Astrocyte of the cerebellum (primary cell): ENCODE measurements around the gene ABTB1.

Source experiments
- DNase-seq: peaks from one replicate; pipeline ENCODE4 v3.0.0-alpha.2; 2011; ENCODE audit warnings: low read depth
- H3K4me3 ChIP-seq: 2 replicates; pipeline ENCODE4 v1.5.1; 2011; ENCODE audit warnings: mild to moderate bottlenecking, low read depth, low read length, moderate library complexity
- CTCF ChIP-seq: IDR thresholded peaks from 2 replicates; pipeline ENCODE4 v1.5.1; 2012; ENCODE audit warnings: low read length, low read depth, moderate library complexity, mild to moderate bottlenecking; ENCODE audit errors: missing control alignments
- in situ Hi-C: cut with HindIII; loops from 2 replicates; pipeline ENCODE4 v1.10.0; 2017; ENCODE audit warnings: low sequenced_read_pairs

The ABTB1 gene

GRCh38 chr3:127694467-127695215 lies 21.9 kb downstream of the ABTB1 start:
- peak; percentile 46 for TF ChIP-seq CTCF
- no peak overlapping the region for H3K4me3 ChIP-seq
- no peak for DNase-seq
- in situ Hi-C loops = no loop called here

DNA sequence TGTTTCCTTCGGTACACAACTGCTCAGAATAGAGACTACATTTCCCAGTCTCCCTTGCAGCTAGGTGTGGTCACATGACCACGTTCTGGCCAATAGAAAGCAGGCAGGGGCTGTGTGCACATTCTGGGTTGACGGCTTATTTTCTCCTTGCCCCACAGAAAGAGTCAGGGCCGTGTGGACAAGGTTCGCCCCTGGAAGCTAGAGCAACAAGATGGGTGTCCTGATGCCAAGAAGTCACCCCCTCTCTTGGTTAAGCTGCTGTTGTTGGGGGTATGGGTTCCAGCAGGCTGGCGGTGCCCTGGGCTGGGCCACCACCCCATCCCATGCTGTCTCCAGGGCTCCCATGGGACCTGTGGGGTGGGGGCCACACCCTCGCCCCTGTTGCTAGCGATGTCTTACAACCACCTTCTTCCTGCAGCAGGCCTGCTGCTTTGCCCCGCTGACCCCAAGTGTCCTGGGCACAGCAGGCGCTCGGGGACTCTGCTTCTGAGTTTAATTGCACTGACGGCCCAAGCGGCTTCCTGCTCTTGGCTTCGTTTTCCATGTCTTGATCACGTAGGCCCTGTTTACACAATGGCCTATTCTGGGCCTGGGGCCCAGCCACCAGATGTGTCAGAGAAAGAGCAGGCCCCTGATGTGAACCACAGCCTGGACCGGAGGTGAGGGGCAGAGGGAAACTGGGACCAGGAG lies 24.9 kb downstream of the ABTB1 start:
- no peak overlapping the region for H3K4me3 ChIP-seq
- no peak for TF ChIP-seq CTCF
- peak; percentile 86 for DNase-seq
- in situ Hi-C loops = no loop called here

DNA sequence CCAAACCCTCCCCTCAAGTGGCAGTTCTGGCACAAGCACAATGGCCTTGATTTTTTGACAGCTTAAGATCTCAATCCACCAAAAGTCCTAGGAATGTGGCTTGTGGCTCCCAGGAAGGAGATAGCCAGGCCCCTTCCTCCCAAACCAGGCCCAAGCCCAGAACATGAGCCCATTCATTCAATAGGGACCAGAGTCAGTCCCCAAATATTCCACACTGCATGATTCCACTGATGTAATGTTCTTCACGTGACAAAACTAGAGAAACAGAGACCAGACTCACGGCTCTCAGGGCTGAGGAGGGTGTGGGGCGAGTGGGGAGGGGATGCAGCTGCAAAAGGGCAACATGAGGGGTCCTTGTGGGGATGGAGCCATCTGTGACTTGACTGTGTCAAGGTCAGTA lies 25.5 kb downstream of the ABTB1 start:
- DNase-seq = no peak
- TF ChIP-seq CTCF = no peak
- H3K4me3 ChIP-seq = no peak overlapping the region
- in situ Hi-C loops = no loop called here

DNA sequence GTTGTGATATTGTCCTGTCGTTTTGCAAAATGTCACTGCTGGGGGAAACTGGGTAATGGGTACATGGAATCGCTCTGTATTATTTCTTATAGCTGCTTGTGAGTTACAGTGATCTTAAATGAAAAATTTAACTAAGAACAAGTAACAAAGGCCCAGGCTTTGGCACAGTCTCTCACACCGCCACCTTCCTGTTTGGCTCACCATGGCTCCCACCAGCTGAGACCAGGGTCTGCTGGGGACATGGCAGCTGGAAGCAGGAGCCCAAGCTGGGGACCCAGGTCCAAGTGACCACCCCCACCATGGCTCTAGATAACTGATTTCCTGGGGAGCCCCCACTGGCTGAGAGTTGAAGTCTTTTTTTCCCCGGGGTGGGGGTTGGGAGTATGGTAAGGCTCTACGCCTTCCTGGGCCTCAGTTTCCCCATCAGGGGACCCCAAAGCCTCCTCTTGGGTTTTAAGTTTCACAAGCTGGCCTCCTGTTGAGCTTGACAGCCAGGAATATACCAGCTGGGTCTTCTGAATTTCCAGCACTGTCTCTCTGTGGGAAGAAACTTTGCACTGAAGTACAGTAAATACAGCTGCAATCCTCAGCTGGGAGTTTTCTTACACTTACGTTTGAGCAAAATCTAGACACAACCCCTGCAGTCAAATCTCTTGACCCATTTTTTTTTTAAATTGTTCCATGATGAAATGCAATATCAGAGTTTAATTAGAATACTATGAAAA lies 26.1 kb downstream of the ABTB1 start:
- in situ Hi-C loops = no loop called here
- DNase-seq = no peak
- no peak overlapping the region for H3K4me3 ChIP-seq
- no peak for TF ChIP-seq CTCF

- no peak for TF ChIP-seq CTCF
- no peak overlapping the region for H3K4me3 ChIP-seq
- DNase-seq = no peak
- in situ Hi-C loops = no loop called here
Observed at GRCh38 chr3:127699416-127700300, 26.9 kb downstream of the ABTB1 start.

- in situ Hi-C loops = no loop called here
- H3K4me3 ChIP-seq = no peak overlapping the region
- TF ChIP-seq CTCF = no peak
- no peak for DNase-seq
Observed at GRCh38 chr3:127700406-127700805, 27.7 kb downstream of the ABTB1 start.
